IMR-90 (cell line): ENCODE results near the gene TMEM131L. TPM values are rescaled to one million over a fixed set of nuclear protein-coding genes. Genes with fewer than 3 reads are reported as not detected.
"Not testable (repeated sequence)": the region's sequence is repeated elsewhere in the genome, so short reads cannot be mapped to it uniquely, and the experiment has no call there.

Experiments used
- ATAC-seq: fragments of 200-7000 bp; cut with Tn5 transposase; 2 replicates; pipeline ENCODE4 v1.9.1; 2020; ENCODE audit warnings: low read depth, mild to moderate bottlenecking, moderate library complexity
- BruUV-seq: library from RNA; stranded (reverse); fragments of 400-500 nt; replicated peaks from 2 replicates; lab custom pipeline; 2021; lab: Mats Ljungman, UMichigan
- CTCF ChIA-PET: fragments of 300-600 bp; formaldehyde crosslinking; extraction: SDS; loops from one replicate; lab custom pipeline; 2021; ENCODE audit warnings: antibody characterized with exemption; lab: Yijun Ruan, JAX
- POLR2A ChIA-PET: fragments of 300-600 bp; sonication (Branson Sonifier 250); formaldehyde crosslinking; loops from one replicate; lab custom pipeline; 2022; ENCODE audit warnings: antibody characterized with exemption; ENCODE audit not compliant: unreplicated experiment; lab: Charles Lee
- DNase-seq: peaks from one replicate; pipeline ENCODE4 v3.0.0; 2013
- H2AFZ ChIP-seq: replicated peaks from 2 replicates; pipeline ENCODE3; 2013; ENCODE audit warnings: low read length, mild to moderate bottlenecking; ENCODE audit not compliant: poor library complexity
- H2AK5ac ChIP-seq: 2 replicates; pipeline ENCODE4 v1.6.1; 2013; ENCODE audit warnings: low read depth, low read length, inconsistent platforms
- H2AK9ac ChIP-seq: replicated peaks from 2 replicates; pipeline ENCODE3; 2013; ENCODE audit warnings: mild to moderate bottlenecking, low read depth, low read length, moderate library complexity; ENCODE audit not compliant: poor library complexity
- H2BK120ac ChIP-seq: 2 replicates; pipeline ENCODE4 v1.6.1; 2013; ENCODE audit warnings: low read depth, low read length, inconsistent platforms
- H2BK15ac ChIP-seq: 3 replicates; pipeline ENCODE4 v1.6.1; 2013; ENCODE audit warnings: low read depth, low read length, inconsistent platforms
- H2BK20ac ChIP-seq: 2 replicates; pipeline ENCODE4 v1.6.1; 2013; ENCODE audit warnings: low read depth, mild to moderate bottlenecking, inconsistent platforms, low read length, moderate library complexity
- H2BK5ac ChIP-seq: 2 replicates; pipeline ENCODE4 v1.6.1; 2013; ENCODE audit warnings: mild to moderate bottlenecking, low read depth, low read length, inconsistent platforms; ENCODE audit not compliant: poor library complexity, severe bottlenecking
- H3K14ac ChIP-seq: replicated peaks from 2 replicates; pipeline ENCODE4 v1.6.1; 2013; ENCODE audit warnings: low read depth, low read length, inconsistent platforms
- H3K18ac ChIP-seq: 2 replicates; pipeline ENCODE4 v1.6.1; 2013; ENCODE audit warnings: low read depth, low read length, control low read depth
- H3K23ac ChIP-seq: 2 replicates; pipeline ENCODE4 v1.6.1; 2013; ENCODE audit warnings: low read depth, low read length, inconsistent platforms
- H3K27ac ChIP-seq: 2 replicates; pipeline ENCODE4 v1.5.1; 2013; ENCODE audit warnings: mild to moderate bottlenecking, control low read depth, low read length; ENCODE audit not compliant: insufficient read depth
- H3K27me3 ChIP-seq: 2 replicates; pipeline ENCODE4 v1.6.1; 2013; ENCODE audit warnings: low read length; ENCODE audit not compliant: control insufficient read depth, insufficient read depth
- H3K36me3 ChIP-seq: 2 replicates; pipeline ENCODE4 v1.6.1; 2013; ENCODE audit warnings: low read length, mixed read lengths; ENCODE audit not compliant: control insufficient read depth, insufficient read depth
- H3K4ac ChIP-seq: 2 replicates; pipeline ENCODE4 v1.6.1; 2013; ENCODE audit warnings: low read depth, low read length, inconsistent platforms
- H3K4me1 ChIP-seq: 2 replicates; pipeline ENCODE4 v1.6.1; 2013; ENCODE audit warnings: low read length, mixed read lengths; ENCODE audit not compliant: control insufficient read depth, insufficient read depth
- H3K4me2 ChIP-seq: 2 replicates; pipeline ENCODE4 v1.6.1; 2013; ENCODE audit warnings: low read depth, mild to moderate bottlenecking, control low read depth, low read length, moderate library complexity
- H3K4me3 ChIP-seq: 2 replicates; pipeline ENCODE4 v1.5.1; 2013; ENCODE audit warnings: low read depth, mild to moderate bottlenecking, control low read depth, low read length, moderate library complexity; ENCODE audit not compliant: insufficient read depth
- H3K56ac ChIP-seq: 2 replicates; pipeline ENCODE4 v1.6.1; 2013; ENCODE audit warnings: low read length, inconsistent platforms; ENCODE audit not compliant: insufficient read depth; ENCODE audit errors: extremely low read depth
- H3K79me1 ChIP-seq, 2 experiments: 2 replicates each; pipeline ENCODE4 v1.6.1; 2013; ENCODE audit warnings: low read length in 2 of 2, inconsistent platforms in 1 of 2, low read depth in 1 of 2
- H3K9ac ChIP-seq: 2 replicates; pipeline ENCODE4 v1.6.1; 2013; ENCODE audit warnings: low read depth, low read length, control low read depth
- H3K9me1 ChIP-seq: 2 replicates; pipeline ENCODE4 v1.6.1; 2013; ENCODE audit warnings: low read length, inconsistent platforms; ENCODE audit not compliant: insufficient read depth
- H3K9me3 ChIP-seq: 2 replicates; pipeline ENCODE4 v1.6.1; 2013; ENCODE audit warnings: low read length; ENCODE audit not compliant: control insufficient read depth, insufficient read depth
- H4K20me1 ChIP-seq: 2 replicates; pipeline ENCODE4 v1.6.1; 2013; ENCODE audit warnings: low read length, inconsistent platforms; ENCODE audit not compliant: insufficient read depth
- H4K5ac ChIP-seq: 2 replicates; pipeline ENCODE4 v1.6.1; 2013; ENCODE audit warnings: mild to moderate bottlenecking, low read depth, low read length, control low read depth
- H4K8ac ChIP-seq, 2 experiments: 2 replicates each; pipeline ENCODE4 v1.6.1; 2013; ENCODE audit warnings: low read depth in 2 of 2, low read length in 2 of 2, control low read depth in 1 of 2, inconsistent platforms in 1 of 2
- H4K91ac ChIP-seq: 2 replicates; pipeline ENCODE4 v1.6.1; 2013; ENCODE audit warnings: low read depth, low read length, inconsistent platforms; ENCODE audit not compliant: insufficient read depth
- CEBPB ChIP-seq: IDR thresholded peaks from 2 replicates; pipeline ENCODE4 v1.6.1; 2012; ENCODE audit warnings: low read depth, low read length, improper control_type of control experiment
- WGBS, 2 experiments: methylation state at CpG; one replicate each; pipeline versions ENCODE4 v1.1.5 to v1.1.7; 2013; ENCODE audit warnings: missing lambda C conversion rate in 2 of 2; ENCODE audit not compliant: insufficient read length in 1 of 2; ENCODE audit errors: extremely low coverage in 2 of 2; 5-methylcytosine and 5-hydroxymethylcytosine counted together
- dilution Hi-C: fragments of 300-500 bp; cut with HindIII; formaldehyde crosslinking; loops from one replicate; pipeline ENCODE4 v1.14.3; 2018; ENCODE audit warnings: low sequenced_read_pairs; ENCODE audit not compliant: unreplicated experiment
- in situ Hi-C: fragments of 300-500 bp; cut with MboI; formaldehyde crosslinking; loops from 3 replicates; pipeline ENCODE4 v1.14.3; 2019; ENCODE audit warnings: low sequenced_read_pairs, inconsistent platforms, mixed read lengths
- intact Hi-C: fragments of 100-400 bp; cut with micrococcal nuclease; formaldehyde crosslinking; loops from 2 replicates; pipeline ENCODE4 v1.10.0; 2022
- polyA plus RNA-seq, 3 experiments: library from polyadenylated mRNA; depleted of rRNA; stranded (reverse); fragments of >200 nt; gene quantifications; 2 replicates each; pipeline ENCODE4 v1.2.3, GENCODE V29; 2012; ENCODE audit warnings: low replicate concordance in 1 of 3
- total RNA-seq: library from RNA; depleted of rRNA; stranded (reverse); fragments of >200 nt; gene quantifications from 2 replicates; pipeline ENCODE4 v1.2.3, GENCODE V29; 2012

TMEM131L gene
- total and polyA plus RNA-seq, 2 of the 4 experiments (the other 2 are of a cell fraction), result 8.4 to 23.8 TPM

GRCh38 chr4:153416456-153416855 lies 49.7 kb upstream of the TMEM131L start:
- H3K9ac ChIP-seq, ATAC-seq, H4K8ac ChIP-seq, H3K36me3 ChIP-seq, H2BK15ac ChIP-seq, H4K91ac ChIP-seq, DNase-seq, H3K18ac ChIP-seq, H3K4me3 ChIP-seq, H2AFZ ChIP-seq, H3K27me3 ChIP-seq, H3K9me1 ChIP-seq, H2BK120ac ChIP-seq, H2AK9ac ChIP-seq, H3K14ac ChIP-seq, intact Hi-C loops, H3K4me1 ChIP-seq, in situ Hi-C loops, H3K56ac ChIP-seq, H3K9me3 ChIP-seq, dilution Hi-C loops, H2AK5ac ChIP-seq, H4K20me1 ChIP-seq, H3K23ac ChIP-seq, H3K79me1 ChIP-seq, CTCF ChIA-PET, H3K4ac ChIP-seq, H3K27ac ChIP-seq, POLR2A ChIA-PET, H2BK5ac ChIP-seq, BruUV-seq, H3K4me2 ChIP-seq, H2BK20ac ChIP-seq, H4K5ac ChIP-seq: not testable (repeated sequence)
- WGBS, 2 experiments, result no CpG with 5 or more reads among the region's 8 CpGs
- TF ChIP-seq CEBPB, result peak; percentile 48
